Measurements from ENCODE around the gene ATPAF1.

Gene ATPAF1

GRCh38 chr1:46654012-46654411 is 14.2 kb downstream of the ATPAF1 start:
- peaks cover 30 to 87% of the 10 kb centered on the region in 2 experiments for H3K36me3 ChIP-seq (ENCODE audit: control insufficient read depth in 2 of 2, insufficient read depth in 1 of 2, low read length in 2 of 2)
- no peaks in the 10 kb centered on the region for H3K9me3 ChIP-seq (ENCODE audit: control insufficient read depth, insufficient read depth, low read depth, low read length)
- no peak overlapping the region for H3K27ac ChIP-seq (ENCODE audit: extremely low read depth, low read depth, low read length)
- POLR2A ChIA-PET = interaction anchor here (0.9 kb wide), 1 partner anchor 13 kb away, joined by 3 read pairs; the partner anchor contains the start of gene ATPAF1
- no peak for TF ChIP-seq HIC1 (tag by site-specific recombination; IDR thresholded peaks at IDR 0.05)
- TF ChIP-seq ZNF19 (tag by site-specific recombination; IDR thresholded peaks at IDR 0.05; ENCODE audit: low read depth) = no peak
- TF ChIP-seq ZNF302 (tag by site-specific recombination; IDR thresholded peaks at IDR 0.05; ENCODE audit: low read depth) = no peak
- no peak for TF ChIP-seq ZNF391 (tag by site-specific recombination; IDR thresholded peaks at IDR 0.05; ENCODE audit: borderline replicate concordance, low read depth)
- no peak for TF ChIP-seq ZBTB49 (tag by site-specific recombination; IDR thresholded peaks at IDR 0.05; ENCODE audit: low read depth)
- TF ChIP-seq KLF16 (tag by site-specific recombination; IDR thresholded peaks at IDR 0.05) = no peak
- TF ChIP-seq ZNF426 (tag by site-specific recombination; IDR thresholded peaks at IDR 0.05) = no peak
- no peak for TF ChIP-seq BCL6B (tag by site-specific recombination; IDR thresholded peaks at IDR 0.05)
- no peak for TF ChIP-seq ZNF610 (tag by site-specific recombination; IDR thresholded peaks at IDR 0.05; ENCODE audit: borderline replicate concordance)
- no peak for TF ChIP-seq ZNF221 (tag by site-specific recombination; IDR thresholded peaks at IDR 0.05; ENCODE audit: borderline replicate concordance)
- no peak for TF ChIP-seq ZNF148 (tag by site-specific recombination; IDR thresholded peaks at IDR 0.05; ENCODE audit: borderline replicate concordance)
- TF ChIP-seq ZNF837 (tag by site-specific recombination; IDR thresholded peaks at IDR 0.05) = no peak
- no peak overlapping the region for H3K4me3 ChIP-seq (ENCODE audit: low read depth, low read length)
- CTCF ChIA-PET = interaction anchor here (0.6 kb wide), 2 partner anchors 31 to 211 kb away, joined by 3 to 10 read pairs; no protein-coding TSS in a partner anchor
- H3K4me1 ChIP-seq (ENCODE audit: control insufficient read depth, insufficient read depth, low read length) = no peaks in the 10 kb centered on the region

GRCh38 chr1:46653405-46653958 is 14.7 kb downstream of the ATPAF1 start:
- ChIA-PET CTCF (interaction anchor here (0.6 kb wide), 2 partner anchors 30 to 210 kb away, joined by 3 to 10 read pairs; no protein-coding TSS in a partner anchor), POLR2A (interaction anchor here (0.9 kb wide), 1 partner anchor 14 kb away, joined by 3 read pairs; the partner anchor contains the start of gene ATPAF1)
- no peaks in the 10 kb centered on the region for H3K9me3 ChIP-seq (ENCODE audit: control insufficient read depth, insufficient read depth, low read depth, low read length)
- H3K4me1 ChIP-seq (ENCODE audit: control insufficient read depth, insufficient read depth, low read length) = no peaks in the 10 kb centered on the region
- peaks cover 30 to 89% of the 10 kb centered on the region in 2 experiments for H3K36me3 ChIP-seq (ENCODE audit: control insufficient read depth in 2 of 2, insufficient read depth in 1 of 2, low read length in 2 of 2)
- H3K27ac ChIP-seq (ENCODE audit: extremely low read depth, low read depth, low read length) = no peak overlapping the region
- no peak overlapping the region for H3K4me3 ChIP-seq (ENCODE audit: low read depth, low read length)
- TF ChIP-seq ZBTB48 (tag by site-specific recombination; IDR thresholded peaks at IDR 0.05) (peak; percentile 72), ZNF580 (tag by site-specific recombination; IDR thresholded peaks at IDR 0.05) (0 out of 2 replicates have a peak, but pooled peaks have one; percentile 30), SCRT1 (tag by site-specific recombination; IDR thresholded peaks at IDR 0.05; ENCODE audit: borderline replicate concordance) (no peak), GLIS2 (tag by site-specific recombination; IDR thresholded peaks at IDR 0.05) (no peak), FEZF1 (tag by site-specific recombination; IDR thresholded peaks at IDR 0.05) (peak; percentile 89), PRDM6 (tag by site-specific recombination; IDR thresholded peaks at IDR 0.05) (peak; percentile 100), OSR2 (tag by site-specific recombination; IDR thresholded peaks at IDR 0.05) (peak; percentile 63), PRDM4 (tag by site-specific recombination; IDR thresholded peaks at IDR 0.05) (peak; percentile 69; the same call in 1 of the 2 replicates)

Data from HEK293 (cell line).